H9 (cell line): ENCODE results near the gene CACNB4. TPM values are rescaled to one million over a fixed set of nuclear protein-coding genes. Genes with fewer than 3 reads are reported as not detected.

Experiments
- DNase-seq: peaks from one replicate; pipeline ENCODE4 v3.0.0-alpha.2; 2017
- H2AFZ ChIP-seq: one replicate; pipeline ENCODE4 v1.6.1; 2013; ENCODE audit warnings: mild to moderate bottlenecking, low read length, control low read depth, moderate library complexity
- H2AK5ac ChIP-seq: 2 replicates; pipeline ENCODE4 v1.6.1; 2013; ENCODE audit warnings: low read length, control low read depth, mixed read lengths; ENCODE audit not compliant: insufficient read length
- H2BK120ac ChIP-seq: one replicate; pipeline ENCODE4 v1.6.1; 2013; ENCODE audit warnings: low read depth, mild to moderate bottlenecking, low read length, control low read depth, inconsistent platforms; ENCODE audit not compliant: poor library complexity, severe bottlenecking
- H2BK12ac ChIP-seq: 2 replicates; pipeline ENCODE4 v1.6.1; 2013; ENCODE audit warnings: low read length, control low read depth, mixed read lengths, low read depth; ENCODE audit not compliant: insufficient read length
- H2BK15ac ChIP-seq: 2 replicates; pipeline ENCODE4 v1.6.1; 2013; ENCODE audit warnings: low read depth, low read length, control low read depth
- H2BK20ac ChIP-seq: one replicate; pipeline ENCODE4 v1.6.1; 2013; ENCODE audit warnings: low read depth, mild to moderate bottlenecking, low read length, control low read depth, inconsistent platforms; ENCODE audit not compliant: poor library complexity, severe bottlenecking
- H2BK5ac ChIP-seq: 2 replicates; pipeline ENCODE4 v1.6.1; 2013; ENCODE audit warnings: low read length, control low read depth, mixed read lengths; ENCODE audit not compliant: insufficient read length
- H3K14ac ChIP-seq: 2 replicates; pipeline ENCODE4 v1.6.1; 2013; ENCODE audit warnings: low read length, control low read depth; ENCODE audit not compliant: insufficient read depth
- H3K18ac ChIP-seq: 2 replicates; pipeline ENCODE4 v1.6.1; 2013; ENCODE audit warnings: low read depth, mild to moderate bottlenecking, mixed read lengths, low read length, control low read depth; ENCODE audit not compliant: insufficient read length
- H3K23ac ChIP-seq: 2 replicates; pipeline ENCODE4 v1.6.1; 2013; ENCODE audit warnings: low read length, control low read depth, mixed read lengths, low read depth; ENCODE audit not compliant: insufficient read length
- H3K23me2 ChIP-seq: 2 replicates; pipeline ENCODE4 v1.6.1; 2013; ENCODE audit warnings: low read depth, mild to moderate bottlenecking, mixed read lengths, low read length, control low read depth; ENCODE audit not compliant: insufficient read length, poor library complexity, severe bottlenecking
- H3K27ac ChIP-seq: 2 replicates; pipeline ENCODE4 v1.5.1; 2013; ENCODE audit warnings: low read length, control low read depth, mixed read lengths, low read depth; ENCODE audit not compliant: insufficient read length
- H3K27me3 ChIP-seq: 2 replicates; pipeline ENCODE4 v1.6.1; 2013; ENCODE audit warnings: low read length, control low read depth, inconsistent platforms; ENCODE audit not compliant: insufficient read depth
- H3K4ac ChIP-seq: 2 replicates; pipeline ENCODE4 v1.6.1; 2013; ENCODE audit warnings: low read depth, mild to moderate bottlenecking, control low read depth, inconsistent platforms, low read length, moderate library complexity
- H3K4me1 ChIP-seq: 2 replicates; pipeline ENCODE4 v1.6.1; 2013; ENCODE audit warnings: low read length, control low read depth, inconsistent platforms; ENCODE audit not compliant: insufficient read depth
- H3K4me2 ChIP-seq: 2 replicates; pipeline ENCODE4 v1.6.1; 2013; ENCODE audit warnings: low read length, control low read depth, mixed read lengths; ENCODE audit not compliant: insufficient read length, insufficient read depth
- H3K56ac ChIP-seq: 2 replicates; pipeline ENCODE4 v1.6.1; 2013; ENCODE audit warnings: low read depth, mild to moderate bottlenecking, mixed read lengths, low read length, control low read depth; ENCODE audit not compliant: insufficient read length
- H3K79me1 ChIP-seq: 2 replicates; pipeline ENCODE4 v1.6.1; 2013; ENCODE audit warnings: low read depth, mild to moderate bottlenecking, moderate library complexity, low read length, control low read depth, inconsistent platforms; ENCODE audit not compliant: insufficient read depth, poor library complexity, severe bottlenecking
- H3K79me2 ChIP-seq: 2 replicates; pipeline ENCODE4 v1.6.1; 2013; ENCODE audit warnings: low read length, control low read depth, inconsistent platforms; ENCODE audit not compliant: insufficient read depth
- H3K9ac ChIP-seq: 2 replicates; pipeline ENCODE4 v1.6.1; 2013; ENCODE audit warnings: low read length, control low read depth, mixed read lengths; ENCODE audit not compliant: insufficient read length; ENCODE audit errors: extremely low read depth
- H3K9me3 ChIP-seq: one replicate; pipeline ENCODE4 v1.6.1; 2013; ENCODE audit warnings: low read depth, low read length, inconsistent platforms; ENCODE audit not compliant: control insufficient read depth
- H3T11ph ChIP-seq: one replicate; pipeline ENCODE4 v1.6.1; 2013; ENCODE audit warnings: mild to moderate bottlenecking, low read length, control low read depth, inconsistent platforms
- H4K20me1 ChIP-seq: one replicate; pipeline ENCODE4 v1.6.1; 2013; ENCODE audit not compliant: control insufficient read depth, insufficient read length, insufficient read depth
- H4K5ac ChIP-seq: 2 replicates; pipeline ENCODE4 v1.6.1; 2013; ENCODE audit warnings: low read depth, mild to moderate bottlenecking, mixed read lengths, low read length, control low read depth; ENCODE audit not compliant: insufficient read length
- H4K8ac ChIP-seq: replicated peaks from 2 replicates; pipeline ENCODE4 v1.6.1; 2013; ENCODE audit warnings: low read length, control low read depth, mixed read lengths, low read depth; ENCODE audit not compliant: insufficient read length
- H4K91ac ChIP-seq: 2 replicates; pipeline ENCODE4 v1.6.1; 2013; ENCODE audit warnings: low read depth, mild to moderate bottlenecking, moderate library complexity, mixed read lengths, low read length, control low read depth; ENCODE audit not compliant: insufficient read length
- H3K27ac Mint-ChIP-seq, 3 experiments: 2 replicates in 2 of 3; 3 replicates in 1 of 3; pipeline ENCODE4 v1.8.0; 2020 to 2021; ENCODE audit warnings: mixed read lengths in 3 of 3, mild to moderate bottlenecking in 1 of 3, moderate library complexity in 1 of 3
- H3K27me3 Mint-ChIP-seq: 2 replicates; pipeline ENCODE4 v1.8.0; 2021; ENCODE audit warnings: low read depth, mild to moderate bottlenecking, moderate library complexity, mixed read lengths
- H3K36me3 Mint-ChIP-seq, 3 experiments: 2 replicates in 2 of 3; 3 replicates in 1 of 3; pipeline ENCODE4 v1.8.0; 2020 to 2021; ENCODE audit warnings: low read depth in 3 of 3, mixed read lengths in 3 of 3; ENCODE audit not compliant: insufficient read depth in 1 of 3
- H3K4me1 Mint-ChIP-seq, 2 experiments: 2 replicates each; pipeline ENCODE4 v1.8.0; 2020; ENCODE audit warnings: mixed read lengths in 2 of 2
- H3K4me3 Mint-ChIP-seq, 2 experiments: 2 replicates in 1 of 2; 3 replicates in 1 of 2; pipeline ENCODE4 v1.8.0; 2020 to 2021; ENCODE audit warnings: mild to moderate bottlenecking in 2 of 2, mixed read lengths in 2 of 2, moderate library complexity in 1 of 2
- H3K9me3 Mint-ChIP-seq, 2 experiments: 2 replicates in 1 of 2; 3 replicates in 1 of 2; pipeline ENCODE4 v1.8.0; 2020; ENCODE audit warnings: mild to moderate bottlenecking in 2 of 2, mixed read lengths in 2 of 2, moderate library complexity in 1 of 2
- WGBS: extraction: QIAGEN DNeasy Blood & Tissue Kit; methylation state at CpG from one replicate; pipeline ENCODE4 v1.1.7; 2013; ENCODE audit warnings: missing lambda C conversion rate, low lambda C conversion rate, mixed read lengths; ENCODE audit not compliant: insufficient read length; ENCODE audit errors: extremely low coverage; 5-methylcytosine and 5-hydroxymethylcytosine counted together
- total RNA-seq: library from RNA; stranded (reverse); gene quantifications from 2 replicates; pipeline ENCODE4 v1.2.1, GENCODE V29; 2021
- TF ChIP-seq, protein P1 (sequence below): fragments of 200-600 bp; sonication (generic); conservative IDR thresholded peaks from 3 replicates; pipeline ENCODE4 v1.8.0; 2021; ENCODE audit warnings: antibody characterized with exemption, mild to moderate bottlenecking

Gene CACNB4
- total RNA-seq, 1 experiment from 2014 or later = 1.4 TPM

DNA sequence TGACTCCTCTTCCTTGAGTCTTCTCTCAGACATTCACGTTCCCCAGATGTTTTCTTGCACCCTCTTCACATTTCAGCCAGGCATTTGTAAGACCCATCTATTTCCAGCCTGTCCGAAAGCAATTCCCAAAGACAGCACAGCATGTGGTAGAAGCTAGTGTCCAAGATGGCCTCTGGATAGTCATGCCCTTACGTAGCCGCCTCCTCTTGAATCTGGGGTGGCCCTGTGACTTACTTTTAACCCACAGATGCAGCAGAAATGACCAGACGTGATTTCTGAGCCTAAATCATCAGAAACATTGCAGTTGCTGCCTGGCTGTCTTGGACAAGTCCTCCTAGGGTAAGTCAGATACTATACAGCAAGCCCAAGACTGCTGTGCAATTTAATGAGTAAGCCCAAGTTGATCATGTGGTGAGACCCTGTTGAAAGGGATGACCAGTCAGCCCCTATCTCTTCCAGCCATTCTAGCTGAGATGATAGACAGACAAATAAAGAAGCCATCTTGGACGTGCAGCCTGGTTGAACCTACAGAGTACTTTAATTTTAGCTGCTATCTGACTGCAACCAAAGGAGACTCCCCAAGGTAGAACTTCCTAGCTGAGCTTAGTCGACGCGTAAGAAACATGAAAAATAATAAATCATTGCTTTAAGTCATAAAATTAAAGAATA is 282.9 kb downstream of the CACNB4 start:
- Histone ChIP-seq H2BK20ac (no peak overlapping the region), H3K4ac (no peak overlapping the region), H3K23me2 (no peaks in the 10 kb centered on the region), H3K56ac (no peak overlapping the region), H2BK120ac (no peak overlapping the region), H3K23ac (no peak overlapping the region), H4K20me1 (no peaks in the 10 kb centered on the region), H3T11ph (no peak overlapping the region), H4K8ac (no peak overlapping the region), H3K79me1 (no peaks in the 10 kb centered on the region), H3K4me2 (no peak overlapping the region), H3K79me2 (peaks cover 16% of the 10 kb centered on the region; the same call in 1 of the 2 replicates), H3K9me3 (no peaks in the 10 kb centered on the region), H2AFZ (no peak overlapping the region), H3K14ac (no peak overlapping the region), H4K91ac (no peak overlapping the region), H2AK5ac (no peak overlapping the region), H3K27me3 (no peaks in the 10 kb centered on the region), H4K5ac (no peak overlapping the region), H3K27ac (no peak overlapping the region), H3K4me1 (no peaks in the 10 kb centered on the region), H2BK15ac (no peak overlapping the region), H2BK12ac (no peak overlapping the region), H3K9ac (no peak overlapping the region), H3K18ac (no peak overlapping the region), H2BK5ac (no peak overlapping the region)
- WGBS = no CpG with 5 or more reads among the region's 9 CpGs
- H3K4me1 Mint-ChIP-seq = no peaks in the 10 kb centered on the region; a peak in 1 of 4 replicates
- H3K36me3 Mint-ChIP-seq = peaks cover 22 to 34% (median 30%) of the 10 kb centered on the region in 3 experiments
- no peak for DNase-seq
- no peak overlapping the region for H3K4me3 Mint-ChIP-seq
- H3K27me3 Mint-ChIP-seq = no peaks in the 10 kb centered on the region
- TF ChIP-seq, protein P1, sequence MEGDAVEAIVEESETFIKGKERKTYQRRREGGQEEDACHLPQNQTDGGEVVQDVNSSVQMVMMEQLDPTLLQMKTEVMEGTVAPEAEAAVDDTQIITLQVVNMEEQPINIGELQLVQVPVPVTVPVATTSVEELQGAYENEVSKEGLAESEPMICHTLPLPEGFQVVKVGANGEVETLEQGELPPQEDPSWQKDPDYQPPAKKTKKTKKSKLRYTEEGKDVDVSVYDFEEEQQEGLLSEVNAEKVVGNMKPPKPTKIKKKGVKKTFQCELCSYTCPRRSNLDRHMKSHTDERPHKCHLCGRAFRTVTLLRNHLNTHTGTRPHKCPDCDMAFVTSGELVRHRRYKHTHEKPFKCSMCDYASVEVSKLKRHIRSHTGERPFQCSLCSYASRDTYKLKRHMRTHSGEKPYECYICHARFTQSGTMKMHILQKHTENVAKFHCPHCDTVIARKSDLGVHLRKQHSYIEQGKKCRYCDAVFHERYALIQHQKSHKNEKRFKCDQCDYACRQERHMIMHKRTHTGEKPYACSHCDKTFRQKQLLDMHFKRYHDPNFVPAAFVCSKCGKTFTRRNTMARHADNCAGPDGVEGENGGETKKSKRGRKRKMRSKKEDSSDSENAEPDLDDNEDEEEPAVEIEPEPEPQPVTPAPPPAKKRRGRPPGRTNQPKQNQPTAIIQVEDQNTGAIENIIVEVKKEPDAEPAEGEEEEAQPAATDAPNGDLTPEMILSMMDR = no peak
- H3K27ac Mint-ChIP-seq = no peak overlapping the region
- H3K9me3 Mint-ChIP-seq = no peaks in the 10 kb centered on the region
